Measurements from ENCODE around the gene NAT14.

The NAT14 gene

DNA sequence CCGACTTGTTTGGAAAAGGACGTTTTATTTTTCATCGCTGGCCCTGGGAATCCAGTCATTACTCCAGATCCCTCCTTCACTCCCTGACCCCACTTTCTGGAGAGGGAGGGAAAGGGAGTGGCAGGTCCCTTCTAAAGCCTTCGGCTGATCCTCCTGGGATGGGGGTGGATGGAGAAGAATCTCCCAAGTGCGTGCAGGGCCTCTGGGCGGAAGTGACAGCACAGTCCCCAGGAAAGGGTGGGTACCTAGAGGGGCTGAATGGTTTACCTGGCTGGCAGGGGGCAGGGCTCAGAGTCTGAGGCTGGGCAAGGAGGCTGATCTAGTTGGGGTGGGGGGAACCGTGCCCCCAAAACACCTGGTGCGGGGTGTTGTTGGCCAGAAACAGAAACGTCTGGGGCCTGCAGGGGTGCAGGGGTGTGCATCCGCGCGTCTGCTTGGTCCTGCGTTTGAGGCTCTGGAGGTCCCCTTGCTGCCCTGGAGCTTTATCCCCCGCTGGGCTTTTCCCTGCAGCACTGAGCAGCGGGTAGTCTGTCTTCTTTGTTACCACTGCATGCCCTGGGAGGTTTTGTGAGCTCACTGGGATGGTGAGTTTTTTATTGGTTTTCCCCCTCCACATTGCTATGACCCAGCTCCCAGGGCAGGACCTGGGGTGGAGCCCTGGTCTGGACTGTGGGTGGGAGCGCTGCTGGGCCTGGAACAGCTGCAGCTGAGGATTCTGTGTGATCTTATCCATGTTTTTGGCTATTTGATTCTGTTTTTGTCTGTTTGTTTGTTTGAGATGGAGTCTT is 11.6 kb upstream of the NAT14 start:
- Mint-ChIP-seq H3K36me3 (ENCODE audit: low read depth) (no peaks in the 10 kb centered on the region), H3K27me3 (no peaks in the 10 kb centered on the region), H3K4me3 (no peak overlapping the region), H3K4me1 (peaks cover 22% of the 10 kb centered on the region), H3K9me3 (no peaks in the 10 kb centered on the region), H3K27ac (no peak overlapping the region)
- DNase-seq, result no peak
- ATAC-seq, result no peak

DNA sequence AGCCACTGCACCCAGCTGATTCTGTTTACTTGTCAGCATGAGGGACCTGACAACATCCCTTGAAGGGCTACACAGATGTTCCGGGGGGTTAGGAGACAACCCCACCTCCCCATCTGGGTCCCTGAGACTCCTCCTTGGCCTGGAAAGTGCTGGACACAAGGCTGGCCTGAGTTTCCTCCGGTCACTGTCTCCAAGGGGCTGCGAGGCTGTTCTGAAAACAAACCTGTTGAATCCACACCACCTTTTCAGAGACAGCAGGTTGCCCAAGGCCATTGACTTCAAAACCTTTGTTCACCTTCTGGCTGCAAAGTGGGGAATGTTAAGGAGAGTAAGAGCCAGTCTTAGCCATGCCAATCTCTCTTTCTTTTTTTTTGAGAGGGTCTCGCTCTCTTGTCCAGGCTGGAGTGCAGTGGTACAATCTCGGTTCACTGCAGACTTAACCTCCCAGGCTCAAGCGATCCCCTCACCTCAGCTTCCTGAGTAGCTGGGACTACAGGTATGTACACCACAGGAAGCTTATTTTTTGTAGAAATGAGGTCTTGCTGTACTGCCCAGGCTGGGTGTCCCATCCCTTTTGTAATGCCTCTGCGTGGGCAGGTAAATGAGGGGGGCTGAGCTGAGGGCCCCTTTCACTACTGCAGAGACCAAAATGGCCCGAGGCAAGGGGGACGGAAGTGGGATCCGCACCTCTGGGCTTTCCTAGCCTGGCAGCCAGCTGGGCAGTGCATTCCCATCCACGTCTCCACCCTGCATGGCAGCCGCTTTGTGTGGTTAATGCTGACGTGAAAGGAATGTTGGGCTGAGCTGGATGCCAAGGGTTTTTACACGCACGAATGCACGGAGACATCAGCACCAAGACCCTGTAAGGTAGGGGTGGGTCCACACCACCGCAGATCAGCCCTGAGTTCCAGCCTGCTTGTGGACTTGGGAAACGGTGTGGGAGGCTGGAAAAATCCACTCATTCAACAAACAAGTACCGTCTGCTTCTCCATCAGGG is 10.4 kb upstream of the NAT14 start:
- H3K4me3 Mint-ChIP-seq, result peak overlapping the region; percentile 27
- no peak for DNase-seq
- H3K27me3 Mint-ChIP-seq, result no peaks in the 10 kb centered on the region
- no peak for ATAC-seq
- peaks cover 28% of the 10 kb centered on the region for H3K4me1 Mint-ChIP-seq
- no peaks in the 10 kb centered on the region for H3K36me3 Mint-ChIP-seq (ENCODE audit: low read depth)
- H3K9me3 Mint-ChIP-seq, result no peaks in the 10 kb centered on the region
- no peak overlapping the region for H3K27ac Mint-ChIP-seq

DNA sequence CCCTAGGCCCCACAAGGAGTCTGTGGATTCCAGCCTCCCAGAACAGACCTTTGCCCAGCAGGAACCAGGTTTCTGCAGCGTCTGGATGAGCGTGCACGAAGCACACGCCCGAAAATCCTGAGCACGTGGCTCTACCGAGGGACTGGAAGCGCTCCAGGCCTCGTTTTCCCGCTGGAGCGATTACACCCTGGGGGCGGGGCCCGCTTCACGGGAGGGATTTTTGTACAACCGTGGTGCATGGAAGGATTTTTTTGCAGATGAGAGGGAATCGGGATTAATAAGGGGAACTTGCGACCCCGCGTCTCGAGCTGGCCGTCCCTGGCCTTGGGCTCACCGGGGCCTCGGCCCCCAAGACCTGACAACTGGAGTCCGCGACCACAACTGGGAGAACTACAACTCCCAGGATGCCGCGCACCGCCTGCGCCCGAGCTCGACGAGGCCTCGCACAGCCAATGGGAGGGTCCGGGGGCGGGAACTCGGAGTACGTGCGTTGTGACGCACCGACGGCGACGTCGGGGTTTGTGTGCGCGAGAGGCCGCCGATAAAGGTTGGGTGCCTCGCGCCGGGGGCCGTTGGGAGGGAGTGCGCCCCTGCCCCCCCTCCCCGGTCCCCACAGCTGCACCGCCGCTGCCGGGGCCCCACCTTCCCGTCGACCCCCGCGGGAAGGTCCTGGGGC is 8.8 kb upstream of the NAT14 start, which contains the start of gene ZNF628:
Gene ZNF628 (plus strand): TSS at position 518 of the 676 bp plus-strand sequence. CDS start 3,294 bp downstream, outside the sequence.
- peak within 1 kb of the TSS; percentile 90 for H3K4me3 Mint-ChIP-seq
- ATAC-seq, result peak; percentile 93
- peak within 1 kb of the TSS; percentile 94 for H3K27ac Mint-ChIP-seq
- no peaks in the 10 kb centered on the region for H3K27me3 Mint-ChIP-seq
- H3K4me1 Mint-ChIP-seq, result peaks cover 33% of the 10 kb centered on the region
- DNase-seq, result peak; percentile 98
- no peaks in the 10 kb centered on the region for H3K36me3 Mint-ChIP-seq (ENCODE audit: low read depth)
- no peaks in the 10 kb centered on the region for H3K9me3 Mint-ChIP-seq

DNA sequence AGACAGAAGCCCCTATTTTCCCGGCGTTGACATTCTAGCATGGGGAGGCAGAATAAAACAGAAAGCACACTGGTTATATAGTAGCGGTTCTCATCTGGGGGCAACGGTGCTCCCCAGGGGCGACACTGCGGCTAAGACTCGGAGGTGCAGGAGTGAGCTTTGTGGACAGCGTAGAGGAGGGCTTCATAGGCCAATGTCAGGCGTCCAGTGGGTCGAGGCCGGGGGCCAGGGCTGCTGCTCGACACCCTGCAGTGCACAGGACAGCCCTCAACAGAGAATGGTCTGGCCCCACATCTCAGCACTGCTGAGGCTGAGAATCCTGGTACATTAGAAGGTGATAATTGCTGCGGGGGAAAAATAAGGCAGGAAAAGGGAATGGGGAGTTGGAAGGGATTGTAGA is 7.1 kb upstream of the NAT14 start:
- ATAC-seq (no peak), DNase-seq (no peak)
- Mint-ChIP-seq H3K9me3 (no peaks in the 10 kb centered on the region), H3K27me3 (no peaks in the 10 kb centered on the region), H3K4me1 (peaks cover 33% of the 10 kb centered on the region), H3K4me3 (peak overlapping the region; percentile 90), H3K36me3 (ENCODE audit: low read depth) (no peaks in the 10 kb centered on the region), H3K27ac (no peak overlapping the region)

DNA sequence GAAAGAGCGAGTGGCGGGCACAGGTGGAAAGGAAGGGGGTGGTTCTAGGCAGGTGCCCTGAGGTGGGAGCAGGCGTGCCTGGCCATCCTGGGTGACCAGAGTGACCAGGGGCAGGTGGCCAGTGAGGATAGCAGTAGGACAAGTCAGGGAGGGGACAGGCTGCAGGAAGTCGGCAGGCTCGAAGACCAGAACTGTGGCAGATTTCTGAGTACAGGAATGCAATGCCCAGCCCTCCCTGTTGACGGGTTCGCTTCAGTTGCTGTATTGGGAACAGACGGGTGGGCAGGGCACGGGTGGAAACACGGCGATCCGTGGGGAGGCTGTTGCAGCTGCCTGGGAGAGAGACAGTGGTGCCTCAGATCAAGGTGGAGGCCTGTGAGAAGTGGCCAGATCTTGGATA is 6.6 kb upstream of the NAT14 start:
- H3K4me1 Mint-ChIP-seq, result peaks cover 33% of the 10 kb centered on the region
- no peaks in the 10 kb centered on the region for H3K36me3 Mint-ChIP-seq (ENCODE audit: low read depth)
- H3K27me3 Mint-ChIP-seq, result no peaks in the 10 kb centered on the region
- H3K27ac Mint-ChIP-seq, result peak overlapping the region; percentile 6
- H3K4me3 Mint-ChIP-seq, result peak overlapping the region; percentile 90
- no peaks in the 10 kb centered on the region for H3K9me3 Mint-ChIP-seq
- DNase-seq (no peak), ATAC-seq (no peak)

DNA sequence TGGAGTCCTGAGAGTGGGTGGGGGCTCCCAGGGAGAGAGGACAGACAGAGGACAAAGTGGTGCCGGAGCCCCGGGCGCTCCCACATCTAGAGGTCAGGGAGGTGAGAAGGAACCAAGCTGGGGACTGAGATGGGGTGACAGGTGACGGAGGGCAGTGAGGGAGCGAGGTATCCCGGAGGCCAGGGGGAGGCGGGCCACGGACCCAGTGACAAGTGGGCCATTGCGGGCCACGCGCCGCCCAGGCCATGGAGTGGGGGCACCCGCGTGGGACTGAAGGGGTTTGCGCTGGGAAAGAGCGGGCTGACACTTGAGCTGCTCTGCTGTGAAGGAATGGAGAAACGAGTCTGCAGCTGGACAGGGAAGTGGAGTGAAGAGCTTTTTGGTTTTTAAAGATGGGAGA is 5.9 kb upstream of the NAT14 start:
- Mint-ChIP-seq H3K27ac (peak overlapping the region; percentile 6), H3K4me1 (peaks cover 33% of the 10 kb centered on the region), H3K36me3 (ENCODE audit: low read depth) (no peaks in the 10 kb centered on the region), H3K27me3 (no peaks in the 10 kb centered on the region), H3K9me3 (no peaks in the 10 kb centered on the region), H3K4me3 (no peak overlapping the region)
- ATAC-seq (no peak), DNase-seq (no peak)

DNA sequence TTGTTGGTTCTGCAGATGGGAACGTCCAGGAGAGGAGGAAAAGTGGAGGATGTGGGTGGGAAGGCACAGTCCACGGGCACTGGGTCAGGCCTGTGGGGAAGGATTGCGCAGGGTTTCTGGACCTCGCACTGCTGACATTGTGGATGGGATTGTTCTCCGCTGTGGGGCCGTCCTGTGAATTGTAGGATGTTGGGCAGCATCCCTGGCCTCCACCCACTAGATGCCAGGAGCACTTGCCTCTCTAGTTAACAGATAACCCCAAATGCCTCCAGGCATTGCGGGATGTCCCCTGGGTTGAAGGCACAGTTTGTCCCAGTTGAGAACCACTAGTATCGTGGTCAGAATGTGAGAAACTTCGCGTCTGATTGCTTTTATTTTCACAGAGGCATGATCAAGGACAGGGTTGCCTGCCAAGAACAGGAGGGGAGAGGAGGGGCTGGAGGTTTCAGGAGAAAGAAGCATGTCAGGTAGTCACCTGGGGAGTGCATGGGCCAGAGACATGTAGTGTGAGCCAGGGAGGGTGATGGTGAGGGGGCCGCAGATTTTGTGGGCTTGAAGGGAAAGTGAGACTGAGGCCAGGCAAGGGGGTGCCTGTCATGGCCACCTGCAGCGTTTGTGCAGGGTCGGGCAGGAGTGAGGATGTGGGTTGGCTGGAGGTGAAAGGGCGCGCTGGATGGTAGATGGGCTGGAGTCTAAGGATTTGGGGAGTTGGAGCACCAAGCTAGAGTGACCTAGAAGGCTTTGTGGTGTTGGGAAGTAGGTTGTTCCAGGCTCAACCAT is 5.3 kb upstream of the NAT14 start:
- no peak overlapping the region for H3K4me3 Mint-ChIP-seq
- peak overlapping the region; percentile 6 for H3K27ac Mint-ChIP-seq

DNA sequence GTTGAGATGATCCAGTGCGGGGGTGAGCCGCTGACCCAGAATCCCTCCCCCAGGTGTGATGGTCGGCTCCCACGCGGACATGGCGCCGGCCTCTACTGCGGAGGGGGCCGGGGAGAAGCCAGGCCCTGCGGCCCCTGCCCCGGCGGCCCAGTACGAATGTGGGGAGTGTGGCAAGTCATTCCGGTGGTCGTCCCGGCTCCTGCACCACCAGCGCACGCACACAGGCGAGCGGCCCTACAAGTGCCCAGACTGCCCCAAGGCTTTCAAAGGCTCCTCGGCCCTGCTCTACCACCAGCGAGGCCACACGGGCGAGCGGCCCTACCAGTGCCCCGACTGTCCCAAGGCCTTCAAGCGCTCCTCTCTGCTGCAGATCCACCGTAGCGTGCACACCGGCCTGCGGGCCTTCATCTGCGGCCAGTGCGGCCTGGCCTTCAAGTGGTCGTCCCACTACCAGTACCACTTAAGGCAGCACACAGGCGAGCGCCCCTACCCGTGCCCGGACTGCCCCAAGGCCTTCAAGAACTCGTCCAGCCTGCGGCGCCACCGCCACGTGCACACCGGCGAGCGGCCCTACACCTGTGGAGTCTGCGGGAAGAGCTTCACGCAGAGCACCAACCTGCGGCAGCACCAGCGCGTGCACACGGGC is 3.7 kb upstream of the NAT14 start:
- DNase-seq (no peak), ATAC-seq (no peak)
- no peaks in the 10 kb centered on the region for H3K27me3 Mint-ChIP-seq
- no peaks in the 10 kb centered on the region for H3K9me3 Mint-ChIP-seq
- H3K4me3 Mint-ChIP-seq, result no peak overlapping the region
- H3K27ac Mint-ChIP-seq, result no peak overlapping the region
- H3K36me3 Mint-ChIP-seq (ENCODE audit: low read depth), result no peaks in the 10 kb centered on the region
- peaks cover 30% of the 10 kb centered on the region for H3K4me1 Mint-ChIP-seq

More for the DNA sequence above, 5.3 kb upstream of the NAT14 start:
- Mint-ChIP-seq H3K36me3 (ENCODE audit: low read depth) (no peaks in the 10 kb centered on the region), H3K9me3 (no peaks in the 10 kb centered on the region), H3K27me3 (no peaks in the 10 kb centered on the region), H3K4me1 (peaks cover 33% of the 10 kb centered on the region)
- ATAC-seq (no peak), DNase-seq (no peak)

DNA sequence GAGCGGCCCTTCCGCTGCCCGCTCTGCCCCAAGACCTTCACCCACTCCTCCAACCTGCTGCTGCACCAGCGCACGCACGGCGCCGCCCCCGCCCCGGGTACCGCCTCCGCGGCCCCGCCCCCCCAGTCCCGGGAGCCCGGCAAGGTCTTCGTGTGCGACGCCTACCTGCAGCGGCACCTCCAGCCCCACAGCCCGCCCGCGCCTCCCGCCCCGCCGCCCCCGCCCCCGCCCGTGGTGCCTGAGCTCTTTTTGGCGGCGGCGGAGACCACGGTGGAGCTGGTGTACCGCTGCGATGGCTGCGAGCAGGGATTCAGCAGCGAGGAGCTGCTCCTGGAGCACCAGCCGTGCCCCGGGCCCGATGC is 3.2 kb upstream of the NAT14 start:
- no peaks in the 10 kb centered on the region for H3K27me3 Mint-ChIP-seq
- DNase-seq, result no peak
- peaks cover 30% of the 10 kb centered on the region for H3K4me1 Mint-ChIP-seq
- H3K9me3 Mint-ChIP-seq, result no peaks in the 10 kb centered on the region
- no peak for ATAC-seq
- no peaks in the 10 kb centered on the region for H3K36me3 Mint-ChIP-seq (ENCODE audit: low read depth)
- no peak overlapping the region for H3K27ac Mint-ChIP-seq
- no peak overlapping the region for H3K4me3 Mint-ChIP-seq

DNA sequence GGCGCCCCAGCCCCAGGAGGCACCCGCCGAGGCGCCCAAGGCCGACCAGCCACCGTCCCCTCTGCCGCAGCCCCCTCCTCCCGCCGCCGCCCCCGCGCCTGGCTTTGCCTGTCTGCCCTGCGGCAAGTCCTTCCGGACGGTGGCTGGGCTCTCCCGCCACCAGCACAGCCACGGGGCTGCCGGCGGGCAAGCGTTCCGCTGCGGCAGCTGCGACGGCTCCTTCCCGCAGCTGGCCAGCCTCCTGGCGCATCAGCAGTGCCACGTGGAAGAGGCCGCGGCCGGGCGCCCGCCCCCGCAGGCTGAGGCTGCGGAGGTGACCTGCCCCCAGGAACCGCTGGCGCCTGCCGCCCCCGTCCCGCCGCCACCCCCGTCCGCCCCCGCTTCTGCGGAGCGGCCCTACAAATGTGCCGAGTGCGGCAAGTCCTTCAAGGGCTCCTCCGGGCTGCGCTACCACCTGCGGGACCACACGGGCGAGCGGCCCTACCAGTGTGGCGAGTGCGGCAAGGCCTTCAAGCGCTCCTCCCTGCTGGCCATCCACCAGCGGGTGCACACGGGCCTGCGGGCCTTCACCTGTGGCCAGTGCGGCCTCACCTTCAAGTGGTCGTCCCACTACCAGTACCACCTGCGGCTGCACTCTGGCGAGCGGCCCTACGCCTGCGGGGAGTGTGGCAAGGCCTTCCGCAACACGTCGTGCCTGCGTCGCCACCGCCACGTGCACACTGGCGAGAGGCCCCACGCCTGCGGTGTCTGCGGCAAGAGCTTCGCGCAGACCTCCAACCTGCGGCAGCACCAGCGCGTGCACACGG is 2.6 kb upstream of the NAT14 start:
- DNase-seq (no peak), ATAC-seq (no peak)
- Mint-ChIP-seq H3K36me3 (ENCODE audit: low read depth) (no peaks in the 10 kb centered on the region), H3K4me1 (peaks cover 32% of the 10 kb centered on the region), H3K4me3 (no peak overlapping the region), H3K27me3 (no peaks in the 10 kb centered on the region), H3K27ac (no peak overlapping the region), H3K9me3 (no peaks in the 10 kb centered on the region)

DNA sequence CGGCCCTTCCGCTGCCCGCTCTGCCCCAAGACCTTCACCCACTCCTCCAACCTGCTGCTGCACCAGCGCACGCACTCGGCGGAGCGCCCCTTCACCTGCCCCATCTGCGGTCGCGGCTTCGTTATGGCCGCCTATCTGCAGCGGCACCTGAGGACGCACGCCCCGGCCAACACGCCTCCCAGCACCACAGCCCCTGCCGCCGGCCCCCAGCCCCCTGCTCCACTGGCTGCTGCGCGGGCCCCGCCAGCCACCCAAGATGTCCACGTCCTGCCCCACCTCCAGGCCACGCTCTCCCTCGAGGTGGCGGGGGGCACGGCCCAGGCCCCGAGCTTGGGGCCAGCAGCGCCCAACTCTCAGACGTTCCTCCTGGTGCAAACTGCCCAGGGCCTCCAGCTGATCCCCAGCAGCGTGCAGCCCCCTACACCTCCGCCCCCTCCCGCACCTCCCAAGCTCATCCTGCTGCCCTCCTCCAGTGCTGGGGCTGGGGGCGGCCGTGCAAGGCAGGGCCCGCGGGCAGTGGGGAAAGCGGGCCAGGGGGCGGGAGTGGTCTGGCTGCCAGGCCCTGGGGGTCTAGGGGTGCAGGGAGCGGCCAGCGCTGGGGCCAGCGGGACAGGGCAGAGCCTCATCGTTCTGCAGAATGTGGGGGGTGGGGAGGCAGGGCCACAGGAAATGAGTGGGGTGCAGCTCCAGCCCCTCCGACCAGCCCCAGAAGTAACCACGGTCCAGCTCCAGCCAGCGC is 1.9 kb upstream of the NAT14 start:
- Mint-ChIP-seq H3K36me3 (ENCODE audit: low read depth) (no peaks in the 10 kb centered on the region), H3K4me1 (peaks cover 31% of the 10 kb centered on the region), H3K27ac (no peak overlapping the region), H3K9me3 (no peaks in the 10 kb centered on the region), H3K4me3 (no peak overlapping the region), H3K27me3 (no peaks in the 10 kb centered on the region)
- ATAC-seq, result no peak
- DNase-seq, result no peak

DNA sequence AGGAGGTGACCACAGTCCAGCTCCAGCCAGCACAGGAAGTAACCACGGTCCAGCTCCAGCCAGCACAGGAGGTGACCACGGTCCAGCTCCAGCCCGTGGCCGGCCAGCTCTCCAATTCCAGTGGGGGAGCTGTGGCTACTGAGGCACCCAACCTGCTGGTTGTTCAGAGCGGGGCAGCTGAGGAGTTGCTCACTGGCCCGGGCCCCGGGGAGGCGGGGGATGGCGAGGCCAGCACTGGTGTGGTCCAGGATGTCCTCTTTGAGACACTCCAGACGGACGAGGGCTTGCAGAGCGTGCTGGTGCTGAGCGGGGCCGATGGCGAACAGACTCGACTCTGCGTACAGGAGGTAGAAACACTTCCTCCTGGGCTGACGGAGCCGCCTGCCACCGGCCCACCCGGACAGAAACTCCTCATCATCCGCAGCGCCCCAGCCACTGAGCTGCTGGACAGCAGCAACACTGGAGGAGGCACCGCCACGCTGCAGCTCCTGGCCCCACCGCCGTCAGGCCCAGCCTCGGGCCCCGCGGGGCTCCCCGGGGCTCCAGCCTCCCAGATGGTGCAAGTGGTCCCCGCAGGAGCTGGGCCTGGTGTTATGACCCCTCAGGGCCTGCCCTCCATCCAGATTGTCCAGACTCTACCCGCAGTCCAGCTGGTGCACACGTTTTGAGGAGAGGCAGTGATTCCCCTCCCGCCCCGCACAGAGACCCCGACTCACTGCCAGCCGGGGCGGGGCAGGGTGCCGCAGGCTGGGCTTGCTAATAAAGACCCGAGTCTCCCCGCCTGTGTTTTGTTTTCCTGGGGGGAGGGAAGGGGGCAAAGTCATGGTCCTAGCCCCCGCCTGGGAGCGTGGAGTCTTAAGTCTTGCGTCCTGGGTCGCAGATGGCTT is 1.0 kb upstream of the NAT14 start:
- DNase-seq (no peak), ATAC-seq (no peak)
- peaks cover 24% of the 10 kb centered on the region for H3K4me1 Mint-ChIP-seq
- H3K4me3 Mint-ChIP-seq, result peak overlapping the region; percentile 51
- H3K27ac Mint-ChIP-seq, result no peak overlapping the region
- no peaks in the 10 kb centered on the region for H3K27me3 Mint-ChIP-seq
- H3K9me3 Mint-ChIP-seq, result no peaks in the 10 kb centered on the region
- no peaks in the 10 kb centered on the region for H3K36me3 Mint-ChIP-seq (ENCODE audit: low read depth)
